Smooth muscle cell (in vitro differentiated cells): ENCODE results near the gene KCNJ4. TPM values are rescaled to one million over a fixed set of nuclear protein-coding genes. Genes with fewer than 3 reads are reported as not detected.

Experiments used
- DNase-seq: peaks from one replicate; lab custom pipeline; 2025; ENCODE audit not compliant: unreplicated experiment; lab: John Stamatoyannopoulos, UW
- H2AFZ ChIP-seq: fragments of 200-600 bp; sonication (generic); 2 replicates; pipeline ENCODE4 v1.6.0; 2016; ENCODE audit warnings: antibody characterized with exemption, low read depth, mild to moderate bottlenecking
- H3F3A ChIP-seq: fragments of 200-600 bp; sonication (generic); 2 replicates; pipeline ENCODE4 v1.6.0; 2017; ENCODE audit warnings: antibody characterized with exemption, low read depth
- H3K27ac ChIP-seq: fragments of 200-600 bp; sonication (generic); 2 replicates; pipeline ENCODE4 v1.5.1; 2016; ENCODE audit warnings: low read depth, mild to moderate bottlenecking
- H3K27me3 ChIP-seq: fragments of 200-600 bp; sonication (generic); 2 replicates; pipeline ENCODE4 v1.6.1; 2016; ENCODE audit warnings: low read depth, mild to moderate bottlenecking
- H3K36me3 ChIP-seq: fragments of 200-600 bp; sonication (generic); 2 replicates; pipeline ENCODE4 v1.5.1; 2016; ENCODE audit warnings: low read depth
- H3K4me1 ChIP-seq: fragments of 200-600 bp; sonication (generic); 2 replicates; pipeline ENCODE4 v1.5.1; 2016; ENCODE audit warnings: low read depth
- H3K4me2 ChIP-seq: fragments of 200-600 bp; sonication (generic); 2 replicates; pipeline ENCODE4 v1.6.0; 2016; ENCODE audit warnings: mild to moderate bottlenecking
- H3K4me3 ChIP-seq: fragments of 200-600 bp; sonication (generic); 2 replicates; pipeline ENCODE4 v1.5.1; 2016; ENCODE audit warnings: mild to moderate bottlenecking
- H3K79me2 ChIP-seq: fragments of 200-600 bp; sonication (generic); 2 replicates; pipeline ENCODE4 v1.6.0; 2016; ENCODE audit warnings: low read depth, mild to moderate bottlenecking
- H3K9ac ChIP-seq: fragments of 200-600 bp; sonication (generic); 2 replicates; pipeline ENCODE4 v1.6.0; 2016; ENCODE audit warnings: low read depth
- H3K9me3 ChIP-seq: fragments of 200-600 bp; sonication (generic); replicated peaks from 2 replicates; pipeline ENCODE4 v1.5.1; 2016; ENCODE audit warnings: low read depth
- H4K20me1 ChIP-seq: fragments of 200-600 bp; sonication (generic); 2 replicates; pipeline ENCODE4 v1.6.0; 2016; ENCODE audit warnings: low read depth
- CTCF ChIP-seq: fragments of 200-600 bp; sonication (generic); IDR thresholded peaks from 2 replicates; pipeline ENCODE4 v1.5.1; 2017; ENCODE audit warnings: borderline replicate concordance, mild to moderate bottlenecking, antibody characterized with exemption; ENCODE audit not compliant: insufficient read depth, poor library complexity, severe bottlenecking
- WGBS: methylation state at CpG from one replicate; pipeline ENCODE4 v1.1.7; 2016; ENCODE audit warnings: low lambda C conversion rate; 5-methylcytosine and 5-hydroxymethylcytosine counted together
- polyA plus RNA-seq: library from polyadenylated mRNA; unstranded; fragments of >200 nt; fragmentation: Nextera tagmentation; extraction: Ambion mirVana; gene quantifications from 2 replicates; pipeline ENCODE4 v1.2.1, GENCODE V29; 2016
- total RNA-seq: library from RNA; depleted of rRNA; stranded (reverse); fragments of >200 nt; gene quantifications from 2 replicates; pipeline ENCODE4 v1.2.3, GENCODE V29; 2014

KCNJ4 gene
- total and polyA plus RNA-seq, 2 experiments from 2014 or later, result not detected

- Histone ChIP-seq H3K4me3 (no peak overlapping the region), H3K27me3 (no peaks in the 10 kb centered on the region), H3K9ac (no peak overlapping the region), H3K36me3 (no peaks in the 10 kb centered on the region), H4K20me1 (no peaks in the 10 kb centered on the region), H3K4me1 (no peaks in the 10 kb centered on the region), H2AFZ (no peak overlapping the region), H3K27ac (no peak overlapping the region), H3F3A (no peaks in the 10 kb centered on the region), H3K9me3 (no peaks in the 10 kb centered on the region), H3K4me2 (no peak overlapping the region), H3K79me2 (no peaks in the 10 kb centered on the region)
- WGBS, result 87% methylated on average over 8 of the region's 8 CpGs
- TF ChIP-seq CTCF, result no peak
- DNase-seq, result no peak
These were observed 21.1 kb downstream of the KCNJ4 start for GRCh38 chr22:38433871-38434270.

GRCh38 chr22:38432264-38432663 lies 22.7 kb downstream of the KCNJ4 start:
- Histone ChIP-seq H3K9me3 (no peaks in the 10 kb centered on the region), H2AFZ (no peak overlapping the region), H3K27ac (no peak overlapping the region), H3K36me3 (no peaks in the 10 kb centered on the region), H3K4me1 (no peaks in the 10 kb centered on the region), H3K79me2 (no peaks in the 10 kb centered on the region), H3K27me3 (no peaks in the 10 kb centered on the region), H3K4me3 (no peak overlapping the region), H3K4me2 (no peak overlapping the region), H3F3A (no peaks in the 10 kb centered on the region), H4K20me1 (no peaks in the 10 kb centered on the region), H3K9ac (no peak overlapping the region)
- no peak for TF ChIP-seq CTCF
- 91% methylated on average over 1 of the region's 1 CpG for WGBS
- DNase-seq, result no peak

- H3K4me3 ChIP-seq, result no peak overlapping the region
- H3K9ac ChIP-seq, result no peak overlapping the region
- H3F3A ChIP-seq, result no peaks in the 10 kb centered on the region
- H3K4me2 ChIP-seq, result no peak overlapping the region
- H3K79me2 ChIP-seq, result no peaks in the 10 kb centered on the region
- no peak overlapping the region for H3K27ac ChIP-seq
- H3K27me3 ChIP-seq, result no peaks in the 10 kb centered on the region
- H3K9me3 ChIP-seq, result no peaks in the 10 kb centered on the region
- 84% methylated on average over 12 of the region's 12 CpGs for WGBS
- TF ChIP-seq CTCF, result no peak
- DNase-seq, result no peak
- H2AFZ ChIP-seq, result no peak overlapping the region
- H4K20me1 ChIP-seq, result no peaks in the 10 kb centered on the region
- H3K4me1 ChIP-seq, result no peaks in the 10 kb centered on the region
- H3K36me3 ChIP-seq, result no peaks in the 10 kb centered on the region
These were observed 23.6 kb downstream of the KCNJ4 start for GRCh38 chr22:38431266-38432010.
